DOHH2 (cell line): ENCODE measurements around the gene B4GALT2.

ENCODE experiments used
- EZH2phosphoT487 ChIP-seq: fragments of 200-600 bp; sonication (generic); IDR thresholded peaks from 2 replicates; pipeline ENCODE4 v1.6.1; 2017; ENCODE audit warnings: borderline replicate concordance, mild to moderate bottlenecking, antibody characterized with exemption, low read length, moderate library complexity, mixed read lengths
- TF ChIP-seq, protein P1 (sequence below): fragments of 200-600 bp; sonication (generic); IDR thresholded peaks from one replicate; pipeline ENCODE4 v1.5.1; 2014; ENCODE audit warnings: antibody characterized with exemption, mild to moderate bottlenecking, low read depth, low read length; ENCODE audit not compliant: poor library complexity, severe bottlenecking

DNA sequence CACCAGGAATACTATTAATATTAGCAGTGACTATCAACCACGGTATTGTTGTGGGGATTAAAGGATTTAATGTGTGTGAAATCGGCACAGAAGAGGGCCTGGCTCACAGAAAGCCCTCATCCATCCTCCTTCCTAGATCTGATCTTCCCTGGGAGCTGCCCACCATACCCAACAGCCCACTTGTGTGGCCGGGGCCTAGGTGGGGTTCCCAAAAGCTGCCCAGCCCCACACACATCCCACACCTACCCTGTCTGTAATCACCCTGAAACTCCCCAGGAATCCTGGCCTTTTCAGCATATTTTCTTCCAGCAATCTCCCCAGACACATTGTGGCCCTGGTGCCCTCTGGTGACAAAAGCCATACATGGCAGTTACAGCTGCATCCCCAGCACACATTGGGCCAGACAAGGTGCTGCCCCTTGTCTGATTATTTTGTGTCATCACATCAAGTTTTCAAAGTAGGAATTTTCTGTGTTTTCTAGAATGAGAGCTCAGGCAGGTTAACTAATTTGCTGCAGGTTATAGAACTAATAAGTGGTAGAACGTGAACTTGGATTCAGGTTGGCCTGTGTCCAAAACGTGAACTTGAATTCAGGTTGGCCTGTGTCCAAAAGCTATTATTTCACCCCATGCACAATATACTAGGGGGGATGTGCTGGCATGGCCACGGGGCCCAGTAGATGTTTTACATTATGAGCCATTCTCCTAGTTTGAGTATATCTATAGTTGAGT is 57.6 kb downstream of the B4GALT2 start:
- no peak for TF ChIP-seq EZH2phosphoT487
- TF ChIP-seq, protein P1, sequence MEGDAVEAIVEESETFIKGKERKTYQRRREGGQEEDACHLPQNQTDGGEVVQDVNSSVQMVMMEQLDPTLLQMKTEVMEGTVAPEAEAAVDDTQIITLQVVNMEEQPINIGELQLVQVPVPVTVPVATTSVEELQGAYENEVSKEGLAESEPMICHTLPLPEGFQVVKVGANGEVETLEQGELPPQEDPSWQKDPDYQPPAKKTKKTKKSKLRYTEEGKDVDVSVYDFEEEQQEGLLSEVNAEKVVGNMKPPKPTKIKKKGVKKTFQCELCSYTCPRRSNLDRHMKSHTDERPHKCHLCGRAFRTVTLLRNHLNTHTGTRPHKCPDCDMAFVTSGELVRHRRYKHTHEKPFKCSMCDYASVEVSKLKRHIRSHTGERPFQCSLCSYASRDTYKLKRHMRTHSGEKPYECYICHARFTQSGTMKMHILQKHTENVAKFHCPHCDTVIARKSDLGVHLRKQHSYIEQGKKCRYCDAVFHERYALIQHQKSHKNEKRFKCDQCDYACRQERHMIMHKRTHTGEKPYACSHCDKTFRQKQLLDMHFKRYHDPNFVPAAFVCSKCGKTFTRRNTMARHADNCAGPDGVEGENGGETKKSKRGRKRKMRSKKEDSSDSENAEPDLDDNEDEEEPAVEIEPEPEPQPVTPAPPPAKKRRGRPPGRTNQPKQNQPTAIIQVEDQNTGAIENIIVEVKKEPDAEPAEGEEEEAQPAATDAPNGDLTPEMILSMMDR: peak; percentile 86
